ENCODE data around the gene PGBD5.

Gene PGBD5

DNA sequence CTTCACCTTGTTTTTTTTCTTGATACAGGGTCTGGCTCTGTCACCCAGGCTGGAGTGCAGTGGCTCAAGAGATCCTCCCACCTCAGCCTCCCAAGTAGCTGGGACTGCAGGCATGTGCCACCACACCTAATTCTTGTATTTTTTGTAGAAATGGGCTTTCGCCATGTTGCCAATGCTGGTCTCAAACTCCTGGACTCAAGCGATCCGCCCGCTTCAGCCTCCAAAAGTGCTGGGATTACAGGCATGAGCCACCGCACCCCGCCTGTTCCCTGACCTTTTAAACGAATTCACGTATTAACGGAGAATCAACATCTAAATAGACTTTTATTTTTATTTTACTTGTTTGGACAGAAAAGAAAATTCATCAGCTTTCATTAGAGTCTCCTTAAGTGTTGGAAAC lies 104.8 kb downstream of the PGBD5 start:
- TF ChIP-seq, protein P1, sequence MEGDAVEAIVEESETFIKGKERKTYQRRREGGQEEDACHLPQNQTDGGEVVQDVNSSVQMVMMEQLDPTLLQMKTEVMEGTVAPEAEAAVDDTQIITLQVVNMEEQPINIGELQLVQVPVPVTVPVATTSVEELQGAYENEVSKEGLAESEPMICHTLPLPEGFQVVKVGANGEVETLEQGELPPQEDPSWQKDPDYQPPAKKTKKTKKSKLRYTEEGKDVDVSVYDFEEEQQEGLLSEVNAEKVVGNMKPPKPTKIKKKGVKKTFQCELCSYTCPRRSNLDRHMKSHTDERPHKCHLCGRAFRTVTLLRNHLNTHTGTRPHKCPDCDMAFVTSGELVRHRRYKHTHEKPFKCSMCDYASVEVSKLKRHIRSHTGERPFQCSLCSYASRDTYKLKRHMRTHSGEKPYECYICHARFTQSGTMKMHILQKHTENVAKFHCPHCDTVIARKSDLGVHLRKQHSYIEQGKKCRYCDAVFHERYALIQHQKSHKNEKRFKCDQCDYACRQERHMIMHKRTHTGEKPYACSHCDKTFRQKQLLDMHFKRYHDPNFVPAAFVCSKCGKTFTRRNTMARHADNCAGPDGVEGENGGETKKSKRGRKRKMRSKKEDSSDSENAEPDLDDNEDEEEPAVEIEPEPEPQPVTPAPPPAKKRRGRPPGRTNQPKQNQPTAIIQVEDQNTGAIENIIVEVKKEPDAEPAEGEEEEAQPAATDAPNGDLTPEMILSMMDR (IDR thresholded peaks at IDR 0.05; ENCODE audit: insufficient read depth, missing control alignments) = no peak
- FAIRE-seq (no peak), DNase-seq (ENCODE audit: insufficient read length, low spot score) (no peak)

DNA sequence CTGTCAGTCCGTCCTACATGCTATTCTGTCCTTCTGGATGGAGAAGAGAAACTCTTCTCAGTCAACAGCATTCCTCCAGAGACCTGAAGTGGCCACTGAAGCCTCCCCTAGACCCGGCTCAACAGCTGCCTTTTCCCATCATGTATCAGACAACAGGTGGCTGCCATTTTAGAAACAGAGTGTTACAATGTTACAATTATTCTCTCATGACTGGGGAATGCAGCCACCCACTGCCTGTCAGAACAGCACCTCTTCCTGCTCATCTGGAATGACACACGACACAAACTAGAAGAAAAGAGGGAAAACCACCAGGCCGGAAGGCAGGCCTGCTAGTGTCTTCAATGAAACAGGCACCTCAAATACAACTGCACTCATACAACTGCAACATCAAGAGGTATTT lies 105.3 kb downstream of the PGBD5 start:
- TF ChIP-seq, protein P1 (IDR thresholded peaks at IDR 0.05; ENCODE audit: insufficient read depth, missing control alignments) = no peak
- no peak for DNase-seq (ENCODE audit: insufficient read length, low spot score)
- no peak for FAIRE-seq

DNA sequence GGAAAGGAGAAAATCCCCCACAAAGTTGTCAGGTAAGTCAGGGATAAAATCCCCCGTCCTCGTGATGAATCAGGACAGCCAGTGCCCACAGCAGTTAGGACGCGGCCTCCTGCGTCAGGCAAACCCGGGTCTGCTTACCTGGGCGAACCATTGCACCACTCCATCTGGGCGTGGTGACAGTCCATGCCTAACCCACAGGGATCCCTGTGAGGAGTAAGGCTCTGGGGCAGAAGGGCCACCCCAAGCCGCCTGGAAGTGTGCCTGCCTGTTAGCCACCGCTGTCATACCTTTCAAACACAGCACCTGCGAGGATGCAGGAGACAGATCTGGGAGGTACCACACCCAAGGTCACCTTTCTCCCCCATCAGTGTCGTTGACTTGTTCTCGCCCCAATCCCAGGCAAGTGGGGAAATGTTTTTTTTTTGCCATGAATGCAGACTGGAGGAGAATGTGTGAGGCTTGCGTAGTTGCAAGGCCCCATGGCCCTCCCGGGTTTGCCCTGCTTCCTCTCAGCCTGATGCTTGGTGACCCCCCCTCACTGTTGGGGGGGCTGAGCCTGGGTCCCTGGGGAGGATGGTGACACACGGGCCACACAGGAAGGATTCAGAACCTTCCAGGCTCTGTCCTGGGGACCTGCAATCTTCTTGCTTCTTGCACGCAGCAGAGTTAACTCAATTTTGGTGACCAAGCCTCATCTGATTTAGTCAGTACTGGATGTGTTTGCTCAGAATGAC lies 107.0 kb downstream of the PGBD5 start:
- DNase-seq (ENCODE audit: insufficient read length, low spot score) (no peak), FAIRE-seq (no peak)
- TF ChIP-seq, protein P1 (IDR thresholded peaks at IDR 0.05; ENCODE audit: insufficient read depth, missing control alignments) = no peak

DNA sequence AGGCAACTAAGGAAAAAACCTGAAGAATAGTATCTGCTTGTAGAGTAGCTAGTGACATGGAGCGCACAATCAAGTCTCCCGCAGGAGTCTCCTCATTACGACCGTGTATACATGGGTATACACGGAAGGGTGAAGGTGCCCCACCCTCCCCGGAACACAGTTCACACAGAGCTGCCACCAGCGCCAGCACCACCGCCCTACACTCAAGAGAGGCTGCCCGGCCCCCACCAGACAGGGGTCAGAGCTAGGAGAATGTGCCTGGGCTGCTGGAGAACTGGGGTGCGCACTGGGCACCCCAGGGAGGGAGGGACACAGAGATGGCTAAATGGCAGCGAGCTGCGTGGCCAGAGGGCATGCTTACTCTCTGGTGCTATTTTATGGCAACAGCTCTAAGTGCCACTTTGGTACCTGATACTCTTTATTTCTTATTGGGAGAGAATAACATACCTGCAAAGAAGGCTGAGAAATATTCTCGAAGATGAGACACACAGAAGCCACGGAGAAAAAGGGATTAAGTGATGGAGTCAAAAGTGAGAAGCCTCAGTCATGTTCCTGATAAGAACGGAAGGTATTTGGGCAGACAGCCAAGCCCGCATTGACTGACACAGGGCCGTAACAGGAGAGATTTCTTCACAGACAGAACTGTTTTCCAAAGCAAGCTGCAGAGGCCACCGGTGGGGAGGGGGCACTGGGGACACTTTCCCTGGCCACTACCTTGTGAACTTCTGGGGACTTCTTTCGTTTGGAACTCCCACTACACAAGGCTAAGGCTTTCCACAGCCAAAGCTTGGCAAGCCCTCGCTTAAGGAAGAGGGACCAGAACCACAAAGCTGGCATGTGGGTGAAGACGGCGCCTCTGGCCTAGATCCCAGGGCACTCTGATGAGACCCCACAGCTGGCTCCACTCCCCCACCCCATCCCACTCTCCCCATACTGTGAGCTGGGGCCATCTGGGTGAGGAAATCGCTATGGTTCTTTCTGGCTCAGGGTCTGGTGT lies 108.0 kb downstream of the PGBD5 start:
- DNase-seq (ENCODE audit: insufficient read length, low spot score) (no peak), FAIRE-seq (no peak)
- TF ChIP-seq, protein P1 (IDR thresholded peaks at IDR 0.05; ENCODE audit: insufficient read depth, missing control alignments) = no peak

DNA sequence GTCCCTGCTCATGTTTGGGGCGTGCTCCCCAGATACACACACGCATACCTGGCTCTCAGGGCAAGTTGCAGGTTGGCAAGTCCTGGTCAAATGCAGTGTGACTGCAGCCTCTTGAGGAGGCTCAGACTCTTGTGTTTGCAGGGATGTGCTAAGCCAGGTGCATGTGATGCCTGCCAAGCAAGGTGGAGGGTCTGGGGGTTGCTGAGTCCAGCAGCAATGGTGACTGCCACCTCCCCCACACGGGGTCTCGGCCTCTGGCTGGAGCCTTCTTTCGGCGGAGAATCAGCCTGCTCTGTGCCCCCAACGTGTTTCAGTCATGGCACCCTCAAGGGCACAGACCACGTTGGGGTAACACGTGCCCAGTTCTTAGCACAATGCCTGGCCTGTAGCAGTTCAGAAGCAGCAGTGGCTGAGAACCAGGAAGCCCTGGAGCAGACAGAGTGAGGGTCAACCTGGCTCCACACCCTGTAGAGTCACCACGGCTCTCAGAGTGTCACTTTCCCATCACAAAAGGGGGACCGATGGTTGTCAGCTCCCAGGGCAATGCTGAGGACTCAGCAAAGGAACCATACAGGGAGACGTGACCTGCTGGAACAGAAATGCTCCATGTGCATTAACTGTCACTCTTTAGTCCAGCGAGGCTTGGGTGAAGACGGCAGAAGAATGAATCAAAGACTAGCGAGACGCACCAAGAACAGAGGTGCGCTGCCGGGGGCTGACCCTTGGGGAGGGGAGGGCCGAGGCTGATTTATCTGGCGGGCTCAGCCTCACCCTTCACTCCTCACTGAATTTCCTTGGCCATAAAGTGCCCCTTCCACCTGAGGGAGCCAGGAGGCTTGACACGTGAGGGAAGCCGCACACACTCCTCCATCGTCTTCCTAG lies 109.0 kb downstream of the PGBD5 start:
- FAIRE-seq (no peak), DNase-seq (ENCODE audit: insufficient read length, low spot score) (no peak)
- TF ChIP-seq, protein P1 (IDR thresholded peaks at IDR 0.05; ENCODE audit: insufficient read depth, missing control alignments) = no peak

DNA sequence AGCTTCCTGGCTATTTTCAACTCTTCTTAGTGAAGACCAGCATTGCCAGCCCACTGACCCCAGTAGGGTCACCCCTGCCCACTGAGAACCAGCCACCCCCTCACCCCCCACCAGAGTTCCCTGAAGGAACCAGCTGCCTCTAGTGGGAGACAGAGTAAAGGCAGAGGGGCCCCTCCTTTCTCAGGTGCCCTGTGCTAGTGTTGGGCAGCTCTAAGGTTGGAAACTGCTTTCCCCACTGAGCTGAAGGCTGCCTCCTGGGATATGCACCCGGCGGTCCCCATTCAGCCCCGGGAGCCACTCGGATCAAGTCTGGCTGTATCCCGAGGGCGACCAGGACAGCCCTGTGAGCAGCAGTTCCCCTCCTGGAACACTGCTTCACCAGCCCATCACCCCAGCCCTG lies 111.0 kb downstream of the PGBD5 start:
- FAIRE-seq (no peak), DNase-seq (ENCODE audit: insufficient read length, low spot score) (no peak)
- TF ChIP-seq, protein P1 (IDR thresholded peaks at IDR 0.05; ENCODE audit: insufficient read depth, missing control alignments) = no peak
